ENCODE measurements around the gene SLC24A1.
"Not testable (repeated sequence)": the region's sequence is repeated elsewhere in the genome, so short reads cannot be mapped to it uniquely, and the experiment has no call there.

SLC24A1 gene

DNA sequence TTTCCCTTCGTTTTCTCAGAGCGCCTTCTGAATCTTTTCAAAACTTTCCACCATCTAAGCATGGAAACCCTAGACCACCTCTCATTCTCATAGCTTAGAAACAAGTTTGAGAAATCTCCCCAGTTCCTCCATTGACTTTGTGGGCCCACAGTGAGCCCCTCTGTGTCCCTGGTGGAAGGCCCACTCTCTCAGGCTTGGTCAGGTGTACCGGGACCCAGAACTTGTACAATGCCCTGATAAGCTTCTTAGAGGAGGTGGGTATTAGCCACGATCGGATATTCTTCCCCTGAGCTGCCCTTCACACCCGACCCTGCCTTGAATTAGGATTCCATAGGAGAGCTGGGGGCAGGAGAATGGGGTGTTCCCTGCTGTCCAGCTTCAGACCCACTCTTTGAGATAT, at the start of gene SLC24A1:
Gene SLC24A1 (plus strand): TSS at position 301 of the 400 bp plus-strand sequence. CDS start 2,143 bp downstream, outside the sequence.
- DNase-seq: no peak

DNA sequence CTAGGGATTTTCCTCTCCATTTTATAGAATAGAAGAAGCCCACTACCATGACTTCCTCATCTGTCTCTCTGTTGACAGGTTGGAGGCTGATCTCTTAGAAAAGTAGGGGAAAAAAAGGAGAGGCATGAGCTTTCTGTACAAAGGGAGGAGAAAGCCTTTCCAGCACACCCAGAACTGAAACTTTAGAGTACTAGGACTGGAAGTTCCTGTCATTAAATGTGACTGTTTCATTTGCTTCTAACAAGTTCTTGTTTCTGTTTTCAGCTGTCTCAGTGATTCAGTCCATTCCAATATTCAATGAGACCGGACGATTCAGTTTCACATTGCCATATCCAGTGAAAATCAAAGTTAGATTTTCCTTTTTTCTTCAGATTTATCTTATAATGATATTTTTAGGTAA, 49.8 kb upstream of the SLC24A1 start:
- no peak for DNase-seq

- no peak for DNase-seq
These were observed 45.1 kb upstream of the SLC24A1 start for GRCh38 chr15:65576664-65577063.

DNA sequence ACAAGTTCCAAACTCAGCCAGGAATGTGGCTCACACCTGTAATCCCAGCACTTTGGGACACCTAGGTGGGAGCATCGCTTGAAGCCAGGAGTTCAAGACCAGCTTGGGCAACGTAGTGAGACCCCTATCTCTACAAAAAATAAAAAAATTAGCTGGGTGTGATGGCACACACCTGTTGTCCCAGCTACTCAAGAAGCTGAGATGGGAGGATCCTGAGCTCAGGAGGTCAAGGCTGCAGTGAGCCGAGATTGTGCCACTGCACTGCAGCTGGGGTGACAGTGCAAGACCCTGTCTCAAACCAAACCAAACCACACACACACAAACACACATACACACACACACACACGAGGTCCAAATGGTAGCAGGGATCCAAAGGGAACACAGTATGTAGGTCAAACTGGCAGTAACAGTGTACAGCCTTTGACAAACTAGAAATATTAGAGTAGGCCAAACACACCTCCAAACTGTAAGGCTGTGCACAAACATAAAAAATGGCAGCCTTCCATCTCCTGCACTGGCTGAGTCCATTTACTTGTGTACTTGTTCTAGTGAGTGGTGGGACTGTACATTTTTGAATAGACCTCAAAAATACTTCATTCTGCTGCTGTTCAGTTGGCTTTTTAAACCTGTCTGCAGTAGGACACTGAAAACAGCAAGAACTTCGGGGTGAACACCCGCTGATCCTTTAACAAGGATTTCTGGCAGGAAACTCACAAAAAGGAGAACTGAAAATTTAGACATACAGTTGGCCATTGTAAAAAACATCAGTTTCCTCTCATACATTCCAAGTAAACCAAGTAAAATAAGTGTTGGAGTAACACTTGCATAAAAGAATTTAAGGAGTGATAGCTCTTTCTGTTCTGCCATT, 44.4 kb upstream of the SLC24A1 start:
- no peak for DNase-seq

DNA sequence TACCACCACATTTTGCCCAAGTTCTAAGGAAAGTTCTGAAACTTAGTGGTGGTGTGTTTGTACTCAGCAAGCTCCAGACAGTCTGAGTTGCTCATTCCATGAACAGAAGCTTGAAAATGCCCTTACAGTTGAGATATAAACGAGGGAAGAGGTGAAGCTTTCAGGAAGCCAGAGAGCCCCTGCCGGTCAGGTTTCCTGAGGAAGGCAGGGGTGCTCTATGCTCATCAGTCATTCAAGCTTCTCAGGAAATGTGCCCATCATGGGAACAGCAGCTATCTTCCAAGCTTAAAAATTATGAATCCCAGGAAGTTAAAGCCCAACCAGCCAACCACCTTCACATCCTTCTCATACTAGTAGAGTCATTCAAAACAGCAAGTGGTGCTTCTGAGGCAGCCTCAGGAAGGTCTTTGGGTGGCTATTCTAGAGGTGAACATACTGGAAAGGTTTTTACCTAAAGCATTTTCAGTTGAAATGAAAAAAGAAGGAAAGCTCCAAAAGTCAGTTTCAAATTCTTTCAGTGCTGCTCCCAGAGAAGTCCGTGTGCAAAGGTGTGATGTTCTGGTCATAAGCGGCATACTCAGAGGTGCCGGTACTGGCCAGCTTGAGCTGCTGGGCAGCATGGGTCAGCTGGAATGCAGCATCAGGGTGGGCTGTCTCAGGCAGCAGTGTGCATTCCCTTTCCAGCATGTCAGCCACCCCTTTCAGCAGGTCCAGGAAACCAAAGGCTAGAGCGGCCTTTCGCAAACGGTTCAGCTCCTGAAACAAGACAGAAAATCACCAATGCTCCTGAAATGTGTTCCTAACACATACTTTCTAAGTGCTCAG, 42.6 kb upstream of the SLC24A1 start:
- no peak for DNase-seq

DNA sequence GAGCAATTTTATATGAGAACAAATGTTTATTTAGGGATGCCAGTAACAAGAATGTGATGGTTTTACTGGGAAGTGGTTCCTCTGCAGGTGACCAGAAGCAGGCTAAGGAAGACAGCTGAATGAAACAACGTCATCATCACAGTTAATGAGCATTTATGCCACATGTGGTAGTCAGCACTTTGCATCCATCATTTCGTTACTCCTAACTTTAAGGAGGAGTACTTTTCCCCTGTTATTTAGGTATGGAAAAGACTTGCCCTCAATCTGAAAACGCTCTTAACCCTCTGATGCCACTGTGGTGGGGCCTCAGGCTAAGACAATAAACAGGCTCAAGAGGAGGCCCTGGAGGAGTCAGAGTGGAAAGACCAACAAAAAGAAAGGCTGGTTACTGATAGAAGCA, 42.0 kb upstream of the SLC24A1 start:
- DNase-seq: no peak

DNA sequence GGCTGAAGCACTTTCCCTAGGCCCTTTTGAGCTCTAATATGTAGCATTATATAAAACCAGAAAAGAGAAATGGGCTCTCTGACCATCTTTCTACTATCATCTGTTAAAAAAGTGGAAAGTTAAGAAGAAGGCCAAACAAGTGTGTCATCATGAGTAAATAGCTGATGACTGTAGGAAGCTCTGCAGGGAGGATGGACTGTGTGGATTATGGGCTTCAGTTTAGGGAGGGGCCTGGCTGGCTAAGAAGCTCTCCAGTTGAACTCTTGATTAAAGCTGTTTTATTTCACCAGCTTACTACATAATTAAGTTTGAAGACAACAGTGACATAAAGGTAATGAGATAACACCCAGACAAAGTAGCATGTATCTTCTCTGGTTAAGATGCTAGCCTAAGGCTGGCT, 41.5 kb upstream of the SLC24A1 start:
- DNase-seq: no peak

DNA sequence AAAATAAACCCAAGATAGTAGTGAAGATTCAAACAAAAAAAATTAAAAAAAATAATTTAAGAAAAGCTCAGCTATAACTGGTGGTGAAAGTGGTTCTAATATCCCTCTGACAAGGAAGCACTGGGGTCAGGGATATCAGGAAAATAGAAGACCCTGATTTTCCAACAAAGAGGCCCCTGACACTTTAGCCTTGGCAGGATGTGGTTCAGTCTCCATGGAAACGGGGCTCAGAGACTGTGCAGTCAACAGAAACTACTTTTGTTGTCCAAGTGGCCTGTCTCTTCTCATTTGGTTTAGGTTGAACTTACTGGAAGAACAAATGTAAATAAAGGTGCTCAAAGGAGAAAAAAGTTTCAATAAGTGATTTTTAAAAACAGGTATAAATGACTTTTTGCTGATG, 38.0 kb upstream of the SLC24A1 start:
- no peak for DNase-seq

DNA sequence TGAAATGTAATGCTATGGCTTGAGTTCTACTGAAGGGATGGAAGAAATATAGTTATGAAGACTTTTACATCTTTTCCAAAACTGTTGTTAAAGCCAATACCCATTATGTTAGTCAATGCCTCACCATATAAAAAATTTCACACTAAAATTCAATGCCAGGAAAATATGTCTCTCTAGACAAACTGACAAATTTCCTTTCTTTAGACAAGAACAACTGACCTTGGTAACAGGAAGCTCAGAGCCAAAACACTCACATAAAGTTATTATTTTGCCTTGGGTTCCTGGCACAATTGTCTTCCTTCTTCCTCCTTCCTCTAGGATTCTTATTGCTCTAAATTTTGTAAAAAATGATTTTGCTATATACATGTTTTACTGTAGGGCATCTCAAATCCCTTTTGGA, 37.5 kb upstream of the SLC24A1 start:
- DNase-seq: no peak

DNA sequence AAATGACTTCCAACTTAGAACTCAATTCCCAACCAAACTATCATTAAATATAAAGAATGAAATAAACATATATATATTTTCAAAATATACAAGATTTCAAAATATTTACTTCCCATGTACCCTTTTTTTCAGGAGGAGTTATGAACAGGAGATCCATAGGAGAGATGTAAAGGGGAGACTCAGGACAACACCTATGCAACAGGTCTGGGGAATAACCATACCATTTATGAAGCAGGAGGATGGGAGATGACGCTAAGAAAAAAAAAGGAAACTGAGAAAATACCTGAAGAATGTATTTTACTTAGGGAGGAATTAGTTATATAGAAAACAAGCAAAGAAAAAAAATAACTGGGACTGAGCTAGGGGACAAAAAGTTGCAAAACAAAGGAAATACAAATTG, 34.6 kb upstream of the SLC24A1 start:
- DNase-seq: no peak

DNA sequence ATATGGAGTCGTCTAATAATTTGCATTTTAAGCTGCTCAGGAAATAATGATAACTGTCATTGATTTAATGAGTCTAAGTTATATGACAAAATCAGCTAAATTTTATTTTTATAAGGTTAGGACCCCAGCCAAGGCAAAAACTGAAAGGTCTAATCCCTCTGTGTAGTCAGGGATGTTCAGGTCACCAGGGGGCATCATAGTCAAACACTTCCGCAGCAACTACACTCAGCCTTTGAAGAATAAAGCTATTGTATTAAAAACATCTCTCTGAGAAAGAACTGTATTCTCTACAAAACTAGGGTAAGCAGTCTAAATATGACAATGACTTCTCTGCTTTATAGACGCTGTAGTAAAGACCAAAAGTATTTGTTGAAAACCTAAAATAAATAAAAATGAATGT, 25.8 kb upstream of the SLC24A1 start:
- no peak for DNase-seq

DNA sequence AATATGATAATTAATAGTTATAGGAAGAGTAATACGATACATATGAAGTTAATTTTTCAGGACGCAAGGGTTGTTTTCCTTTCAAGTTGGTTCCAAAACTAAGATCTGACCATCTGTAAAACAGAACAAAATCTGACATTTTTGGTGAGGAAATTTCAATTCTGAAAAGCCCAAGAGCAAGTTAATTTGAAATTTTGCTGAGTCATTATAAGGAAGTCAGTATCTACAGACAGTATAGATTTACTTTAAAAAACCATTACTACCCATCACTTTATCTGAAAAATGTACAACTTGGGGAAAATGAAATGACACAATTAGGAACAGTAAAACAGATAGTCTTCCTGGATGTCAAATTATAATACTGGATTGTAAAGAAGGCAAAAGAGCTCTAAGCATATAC, 23.3 kb upstream of the SLC24A1 start:
- DNase-seq: no peak

GRCh38 chr15:65599677-65600076, 22.1 kb upstream of the SLC24A1 start:
- DNase-seq: no peak

DNA sequence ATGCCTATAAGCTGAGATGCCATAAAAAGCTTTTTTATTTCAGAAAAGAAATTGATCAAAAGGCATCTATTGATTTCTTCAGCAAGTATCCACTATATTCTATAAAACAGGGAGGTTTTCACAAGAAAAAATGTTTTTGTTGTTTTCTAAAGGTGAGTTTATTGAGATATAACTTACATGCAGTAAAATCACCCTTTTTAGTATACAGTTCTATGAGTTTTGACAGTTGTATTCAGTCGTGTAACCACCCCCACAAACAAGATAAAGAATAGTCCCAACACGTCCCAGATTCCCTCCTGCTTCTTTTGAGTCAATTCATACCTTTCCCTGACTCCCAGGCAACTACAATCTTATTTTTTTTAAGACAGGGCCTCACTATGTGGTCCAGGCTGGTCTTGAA, 18.6 kb upstream of the SLC24A1 start:
- no peak for DNase-seq

- no peak for DNase-seq
These were observed 18.2 kb upstream of the SLC24A1 start for GRCh38 chr15:65603559-65603958.

- peak; percentile 95 for DNase-seq
These were observed 10.6 kb upstream of the SLC24A1 start, which contains the start of gene INTS14 for GRCh38 chr15:65610871-65611718. INTS14 (minus strand) TSS chr15:65611131; CDS start chr15:65607380, 3,751 bp downstream.

DNA sequence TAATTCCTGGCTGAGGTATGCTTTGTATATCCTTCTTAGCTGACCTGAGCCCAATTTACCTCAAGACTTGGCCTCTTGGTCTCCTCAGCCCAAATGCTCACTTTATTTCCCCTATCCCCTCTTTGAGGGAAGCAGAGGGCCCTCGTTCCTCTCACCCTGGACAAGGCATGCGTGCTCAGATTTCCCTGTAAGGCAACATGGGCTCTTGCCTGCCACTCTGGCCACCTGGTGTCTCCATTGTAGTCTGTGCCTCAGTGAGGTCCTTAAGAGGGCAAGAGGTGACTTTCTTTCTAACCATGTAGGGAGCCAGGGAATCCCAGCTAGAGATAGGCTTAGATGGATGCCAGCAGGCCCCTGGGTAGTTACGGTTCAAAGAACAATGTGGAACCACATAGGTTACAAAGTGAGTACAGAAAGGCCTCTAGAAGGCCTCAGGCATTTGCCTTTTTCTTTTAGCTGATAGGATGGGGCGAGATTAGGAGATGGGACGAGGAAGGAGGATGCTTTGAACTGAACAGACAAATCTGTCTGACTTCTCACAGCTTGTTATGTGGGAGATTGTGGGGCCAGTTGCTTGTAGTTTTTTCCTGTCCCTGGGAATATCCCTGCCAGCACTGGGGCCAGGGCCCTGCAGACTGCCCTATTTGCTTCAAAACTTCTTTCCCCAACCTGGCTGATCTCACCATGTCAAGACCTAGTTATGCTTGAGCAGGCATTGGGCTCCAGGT, 9.7 kb upstream of the SLC24A1 start:
- DNase-seq: no peak

GRCh38 chr15:65612616-65612946, 9.2 kb upstream of the SLC24A1 start:
- no peak for DNase-seq

GRCh38 chr15:65612949-65613744, 8.6 kb upstream of the SLC24A1 start:
- DNase-seq: no peak

- DNase-seq: not testable (repeated sequence)
These were observed 5.9 kb upstream of the SLC24A1 start for GRCh38 chr15:65615887-65616286.

- DNase-seq: no peak
These were observed 3.1 kb upstream of the SLC24A1 start for GRCh38 chr15:65618560-65619109.
